OCI-LY7 (cell line): ENCODE measurements around the gene ALDH7A1. TPM values are rescaled to one million over a fixed set of nuclear protein-coding genes. Genes with fewer than 3 reads are reported as not detected.

Experiments used
- BruUV-seq: library from RNA; stranded (reverse); fragments of 400-500 nt; replicated peaks from 2 replicates; lab custom pipeline; 2021; lab: Mats Ljungman, UMichigan
- CTCF ChIA-PET: fragments of 300-600 bp; sonication (Branson Sonifier 250); formaldehyde crosslinking; loops from one replicate; lab custom pipeline; 2022; ENCODE audit warnings: antibody characterized with exemption; ENCODE audit not compliant: unreplicated experiment; lab: Charles Lee
- POLR2A ChIA-PET: fragments of 300-600 bp; sonication (Branson Sonifier 250); formaldehyde crosslinking; loops from one replicate; lab custom pipeline; 2022; ENCODE audit warnings: antibody characterized with exemption; lab: Charles Lee
- DNase-seq: peaks from one replicate; pipeline ENCODE4 v3.0.0-alpha.2; 2015; ENCODE audit warnings: low spot score
- H2AFZ ChIP-seq: fragments of 200-600 bp; sonication (generic), shearing (Covaris generic); 2 replicates; pipeline ENCODE4 v1.6.1; 2014; ENCODE audit warnings: mild to moderate bottlenecking, antibody characterized with exemption, low read length, moderate library complexity
- H3K27ac ChIP-seq: fragments of 200-600 bp; sonication (generic); 2 replicates; pipeline ENCODE4 v1.5.1; 2014; ENCODE audit warnings: mixed run types, low read depth, mild to moderate bottlenecking, moderate library complexity, low read length, inconsistent platforms; ENCODE audit not compliant: poor library complexity, severe bottlenecking
- H3K36me3 ChIP-seq: fragments of 200-600 bp; sonication (generic); 2 replicates; pipeline ENCODE4 v1.6.1; 2014; ENCODE audit warnings: mild to moderate bottlenecking, antibody characterized with exemption, low read length, moderate library complexity, mixed read lengths; ENCODE audit not compliant: insufficient read depth
- H3K4me1 ChIP-seq: fragments of 200-600 bp; sonication (generic); 2 replicates; pipeline ENCODE4 v1.5.1; 2014; ENCODE audit warnings: mild to moderate bottlenecking, low read length; ENCODE audit not compliant: insufficient read depth, poor library complexity, severe bottlenecking
- H3K4me2 ChIP-seq: fragments of 200-600 bp; sonication (generic); 2 replicates; pipeline ENCODE4 v1.6.1; 2014; ENCODE audit warnings: mild to moderate bottlenecking, low read length
- H3K4me3 ChIP-seq: fragments of 200-600 bp; sonication (generic); 2 replicates; pipeline ENCODE4 v1.5.1; 2014; ENCODE audit warnings: mild to moderate bottlenecking, low read depth, low read length; ENCODE audit not compliant: poor library complexity, severe bottlenecking
- H3K79me2 ChIP-seq: fragments of 200-600 bp; sonication (generic); 2 replicates; pipeline ENCODE4 v1.6.1; 2016; ENCODE audit warnings: low read depth, mild to moderate bottlenecking, low read length, moderate library complexity, mixed read lengths; ENCODE audit not compliant: insufficient read depth
- H3K9me2 ChIP-seq: fragments of 200-600 bp; sonication (generic); 2 replicates; pipeline ENCODE4 v1.6.1; 2016; ENCODE audit warnings: mild to moderate bottlenecking, low read length, mixed read lengths; ENCODE audit not compliant: insufficient read depth
- H3K9me3 ChIP-seq: fragments of 200-600 bp; sonication (generic); 2 replicates; pipeline ENCODE4 v1.6.1; 2014; ENCODE audit warnings: mild to moderate bottlenecking, mixed run types, low read length, mixed read lengths
- H4K20me1 ChIP-seq: fragments of 200-600 bp; sonication (generic); 2 replicates; pipeline ENCODE4 v1.6.1; 2014; ENCODE audit warnings: mild to moderate bottlenecking, antibody characterized with exemption, low read length, moderate library complexity, mixed read lengths; ENCODE audit not compliant: insufficient read depth
- CTCF ChIP-seq: fragments of 200-600 bp; sonication (generic); conservative IDR thresholded peaks from 2 replicates; pipeline ENCODE4 v1.5.1; 2014; ENCODE audit warnings: mild to moderate bottlenecking, antibody characterized with exemption, low read length, moderate library complexity, mixed read lengths
- EZH2phosphoT487 ChIP-seq: fragments of 200-600 bp; sonication (generic); IDR thresholded peaks from 2 replicates; pipeline ENCODE4 v1.6.1; 2018; ENCODE audit warnings: low read depth, borderline replicate concordance, mild to moderate bottlenecking, mixed run types, antibody characterized with exemption, low read length, moderate library complexity, mixed read lengths
- intact Hi-C: fragments of 100-400 bp; cut with micrococcal nuclease; formaldehyde crosslinking; loops from one replicate; pipeline ENCODE4 v1.10.0; 2022; ENCODE audit not compliant: unreplicated experiment
- total RNA-seq, 2 experiments: library from RNA; depleted of rRNA in 1 of 2; stranded (reverse); fragments of >200 nt in 1 of 2; shearing (Covaris generic) in 1 of 2; gene quantifications; 2 replicates each; pipeline ENCODE4 v1.2.3, GENCODE V29; 2014 to 2022

Gene ALDH7A1
- total RNA-seq, 2 experiments from 2014 or later = not detected

DNA sequence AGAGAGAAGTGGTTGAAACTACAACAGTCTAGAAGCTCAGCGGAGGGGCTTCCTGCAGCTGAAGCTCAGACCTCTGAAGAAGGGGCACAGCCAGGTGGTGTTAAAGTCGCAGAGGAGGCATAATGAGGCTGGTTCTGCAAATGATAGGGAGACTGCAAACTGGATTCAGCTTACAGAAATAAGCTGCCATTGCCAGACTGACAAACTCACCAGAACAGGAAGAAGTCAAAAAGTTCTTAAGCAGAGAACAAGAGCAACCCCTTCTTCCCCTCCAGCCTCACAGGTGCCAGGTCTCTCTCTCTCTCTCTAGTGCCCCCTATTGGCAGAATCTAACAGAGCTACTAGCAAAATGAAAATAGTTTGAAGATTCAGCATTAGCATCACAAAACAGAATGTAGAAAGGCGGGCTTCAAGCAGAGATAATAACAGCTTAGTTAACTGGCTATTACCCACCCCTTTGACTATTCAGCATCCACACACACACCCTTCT lies 95.1 kb downstream of the ALDH7A1 start:
- intact Hi-C loops = loop anchor here (5.0 kb wide), 1 partner anchor 37 kb away; no protein-coding TSS in a partner anchor
- H3K4me2 ChIP-seq = no peak overlapping the region
- H3K9me3 ChIP-seq = no peaks in the 10 kb centered on the region
- peaks cover 2% of the 10 kb centered on the region for H3K4me1 ChIP-seq
- no TSS peak for BruUV-seq
- H3K36me3 ChIP-seq = no peaks in the 10 kb centered on the region
- ChIA-PET POLR2A (interaction anchor here (0.5 to 1.3 kb wide), 4 partner anchors 13 to 615 kb away, joined by 3 to 4 read pairs (median 3); no protein-coding TSS in a partner anchor), CTCF (interaction anchor here (0.7 kb wide), 1 partner anchor 29 kb away, joined by 4 read pairs; no protein-coding TSS in a partner anchor)
- H3K4me3 ChIP-seq = no peak overlapping the region
- H2AFZ ChIP-seq = peak overlapping the region; percentile 74; the same call in 1 of the 2 replicates
- DNase-seq = peak; percentile 61
- H3K27ac ChIP-seq = no peak overlapping the region
- H3K9me2 ChIP-seq = no peaks in the 10 kb centered on the region
- H4K20me1 ChIP-seq = no peaks in the 10 kb centered on the region
- no peaks in the 10 kb centered on the region for H3K79me2 ChIP-seq
- TF ChIP-seq CTCF = peak; percentile 82
- no peak for TF ChIP-seq EZH2phosphoT487

GRCh38 chr5:126499278-126499677 lies 95.7 kb downstream of the ALDH7A1 start:
- Histone ChIP-seq H3K27ac (no peak overlapping the region), H3K79me2 (no peaks in the 10 kb centered on the region), H3K9me3 (no peaks in the 10 kb centered on the region), H4K20me1 (no peaks in the 10 kb centered on the region), H3K9me2 (no peaks in the 10 kb centered on the region), H3K36me3 (no peaks in the 10 kb centered on the region), H2AFZ (peak overlapping the region; percentile 74; the same call in 1 of the 2 replicates), H3K4me3 (no peak overlapping the region), H3K4me2 (no peak overlapping the region), H3K4me1 (peaks cover 2% of the 10 kb centered on the region)
- BruUV-seq = no TSS peak
- ChIA-PET CTCF (interaction anchor here (0.7 kb wide), 1 partner anchor 28 kb away, joined by 4 read pairs; no protein-coding TSS in a partner anchor), POLR2A (interaction anchor here (0.5 to 0.7 kb wide), 3 partner anchors 82 to 124 kb away, joined by 3 read pairs; no protein-coding TSS in a partner anchor)
- TF ChIP-seq EZH2phosphoT487 = no peak
- TF ChIP-seq CTCF = no peak
- intact Hi-C loops = no loop called here
- no peak for DNase-seq

DNA sequence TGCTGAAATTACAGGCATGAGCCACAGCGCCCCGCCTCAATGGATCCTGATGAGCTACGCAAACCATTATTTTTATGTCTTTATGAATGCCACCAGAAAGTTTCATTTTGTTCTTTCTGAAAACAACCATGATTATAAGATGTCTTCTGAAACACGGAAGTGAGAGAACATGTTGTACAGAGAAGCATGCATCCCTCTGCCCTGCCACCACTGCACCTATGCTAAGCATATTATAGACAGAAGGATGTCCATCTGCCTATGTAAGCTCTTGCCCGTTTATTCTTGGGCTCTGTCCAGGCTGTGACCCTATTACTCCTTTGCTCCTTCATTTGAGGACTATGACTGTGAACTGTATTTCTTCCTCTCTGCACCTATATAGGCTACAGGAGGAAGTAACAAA lies 97.5 kb downstream of the ALDH7A1 start:
- Histone ChIP-seq H3K36me3 (no peaks in the 10 kb centered on the region), H3K4me2 (no peak overlapping the region), H2AFZ (peak overlapping the region; percentile 35; the same call in 1 of the 2 replicates), H3K9me3 (no peaks in the 10 kb centered on the region), H3K27ac (no peak overlapping the region), H3K79me2 (no peaks in the 10 kb centered on the region), H3K4me1 (peaks cover 2% of the 10 kb centered on the region), H3K9me2 (no peaks in the 10 kb centered on the region), H3K4me3 (no peak overlapping the region), H4K20me1 (no peaks in the 10 kb centered on the region)
- peak; percentile 7 for DNase-seq
- intact Hi-C loops = no loop called here
- no peak for TF ChIP-seq CTCF
- ChIA-PET POLR2A (interaction anchor here (0.6 kb wide), 2 partner anchors 58 to 339 kb away, joined by 5 read pairs; no protein-coding TSS in a partner anchor), CTCF (no interaction called here)
- BruUV-seq = no TSS peak
